HEK293T (cell line): ENCODE data around the gene DCP2.
"Not testable (repeated sequence)": the region's sequence is repeated elsewhere in the genome, so short reads cannot be mapped to it uniquely, and the experiment has no call there.

Source experiments
- ARNT ChIP-seq: fragments of 450-650 bp; IDR thresholded peaks from 2 replicates; pipeline ENCODE4 v1.6.1; 2017; ENCODE audit warnings: mild to moderate bottlenecking
- BHLHE40 ChIP-seq: fragments of 450-650 bp; IDR thresholded peaks from 2 replicates; pipeline ENCODE4 v1.6.1; 2016; ENCODE audit warnings: mild to moderate bottlenecking, moderate library complexity, borderline replicate concordance
- FOXA1 ChIP-seq: fragments of 450-650 bp; IDR thresholded peaks from 2 replicates; pipeline ENCODE4 v1.6.1; 2016; ENCODE audit warnings: mild to moderate bottlenecking
- FOXM1 ChIP-seq: fragments of 450-650 bp; IDR thresholded peaks from 2 replicates; pipeline ENCODE4 v1.6.1; 2017; ENCODE audit warnings: mild to moderate bottlenecking, borderline replicate concordance
- LEF1 ChIP-seq: fragments of 450-650 bp; IDR thresholded peaks from 2 replicates; pipeline ENCODE4 v1.6.1; 2017; ENCODE audit warnings: mild to moderate bottlenecking, borderline replicate concordance
- NFRKB ChIP-seq: fragments of 450-650 bp; IDR thresholded peaks from 2 replicates; pipeline ENCODE4 v1.6.1; 2016; ENCODE audit warnings: mild to moderate bottlenecking, moderate library complexity
- SP1 ChIP-seq: fragments of 450-650 bp; IDR thresholded peaks from 2 replicates; pipeline ENCODE4 v1.6.1; 2017
- SUZ12 ChIP-seq: fragments of 450-650 bp; IDR thresholded peaks from 2 replicates; pipeline ENCODE4 v1.6.1; 2016; ENCODE audit warnings: mild to moderate bottlenecking
- ZNF384 ChIP-seq: fragments of 450-650 bp; IDR thresholded peaks from 2 replicates; pipeline ENCODE4 v1.6.1; 2016
- TF ChIP-seq, protein P1 (sequence below): fragments of 450-650 bp; IDR thresholded peaks from 2 replicates; pipeline ENCODE4 v1.6.1; 2016

DNA sequence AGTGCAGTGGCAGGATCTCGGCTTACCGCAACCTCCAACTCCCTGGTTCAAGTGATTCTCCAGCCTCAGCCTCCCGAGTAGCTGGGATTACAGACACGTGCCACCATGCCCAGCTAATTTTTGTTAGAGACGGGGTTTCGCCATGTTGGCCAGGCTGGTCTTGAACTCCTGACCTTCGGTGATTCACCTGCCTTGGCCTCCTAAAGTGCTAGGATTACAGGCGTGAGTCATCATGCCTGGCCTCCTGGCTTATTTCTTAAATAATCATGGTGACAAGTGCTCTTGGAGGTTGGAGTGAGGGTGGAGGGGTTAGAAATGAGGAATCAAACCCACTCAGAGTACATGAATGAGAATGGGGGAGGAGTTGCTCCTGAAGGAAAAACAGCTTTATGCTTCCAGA is 16.7 kb upstream of the DCP2 start:
- TF ChIP-seq ZNF384, SUZ12, FOXM1, SP1, BHLHE40, ARNT, FOXA1, NFRKB, LEF1: not testable (repeated sequence)
- TF ChIP-seq, protein P1, sequence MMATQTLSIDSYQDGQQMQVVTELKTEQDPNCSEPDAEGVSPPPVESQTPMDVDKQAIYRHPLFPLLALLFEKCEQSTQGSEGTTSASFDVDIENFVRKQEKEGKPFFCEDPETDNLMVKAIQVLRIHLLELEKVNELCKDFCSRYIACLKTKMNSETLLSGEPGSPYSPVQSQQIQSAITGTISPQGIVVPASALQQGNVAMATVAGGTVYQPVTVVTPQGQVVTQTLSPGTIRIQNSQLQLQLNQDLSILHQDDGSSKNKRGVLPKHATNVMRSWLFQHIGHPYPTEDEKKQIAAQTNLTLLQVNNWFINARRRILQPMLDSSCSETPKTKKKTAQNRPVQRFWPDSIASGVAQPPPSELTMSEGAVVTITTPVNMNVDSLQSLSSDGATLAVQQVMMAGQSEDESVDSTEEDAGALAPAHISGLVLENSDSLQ = not testable (repeated sequence)
